Measurements from ENCODE around the gene OR1Q1. TPM values are rescaled to one million over a fixed set of nuclear protein-coding genes. Genes with fewer than 3 reads are reported as not detected.

The OR1Q1 gene
- total RNA-seq, 1 experiment from 2014 or later: not detected

- H2BK12ac ChIP-seq (ENCODE audit: insufficient read length, low read depth, low read length): no peak overlapping the region
- no peak for DNase-seq
- no peak overlapping the region for H3K4me2 ChIP-seq (ENCODE audit: insufficient read depth, insufficient read length, low read length)
- no peak overlapping the region for H3K4me3 Mint-ChIP-seq
- no peak overlapping the region for H2BK5ac ChIP-seq (ENCODE audit: insufficient read length, low read length)
- H3K27me3 ChIP-seq (ENCODE audit: insufficient read depth, low read length): no peaks in the 10 kb centered on the region
- H3K23me2 ChIP-seq (ENCODE audit: insufficient read length, low read depth, low read length, poor library complexity, severe bottlenecking): no peaks in the 10 kb centered on the region
- no peak overlapping the region for H2AK5ac ChIP-seq (ENCODE audit: insufficient read length, low read length)
- H3K36me3 Mint-ChIP-seq (ENCODE audit: insufficient read depth in 1 of 3, low read depth in 3 of 3): peaks cover 0 to 21% (median 5%) of the 10 kb centered on the region in 3 experiments; a peak in 5 of 7 replicates
- no peak overlapping the region for H4K8ac ChIP-seq (replicated peaks; ENCODE audit: insufficient read length, low read depth, low read length)
- H3K14ac ChIP-seq (ENCODE audit: insufficient read depth, low read length): no peak overlapping the region
- H2AFZ ChIP-seq (ENCODE audit: low read length): no peak overlapping the region
- no peak overlapping the region for H3K9ac ChIP-seq (ENCODE audit: extremely low read depth, insufficient read length, low read length)
- WGBS (ENCODE audit: extremely low coverage, insufficient read length, low lambda C conversion rate): no CpG with 5 or more reads among the region's 7 CpGs
- no peak overlapping the region for H3T11ph ChIP-seq (ENCODE audit: low read length)
- TF ChIP-seq CTCF (conservative IDR thresholded peaks at IDR 0.05): no peak
- H3K79me1 ChIP-seq (ENCODE audit: insufficient read depth, low read depth, low read length, poor library complexity, severe bottlenecking): no peaks in the 10 kb centered on the region
- H3K27ac Mint-ChIP-seq: no peak overlapping the region
- H3K79me2 ChIP-seq (ENCODE audit: insufficient read depth, low read length): no peaks in the 10 kb centered on the region
- peaks cover 85 to 87% of the 10 kb centered on the region in 2 experiments for H3K9me3 Mint-ChIP-seq
- no peak overlapping the region for H2BK120ac ChIP-seq (ENCODE audit: low read depth, low read length, poor library complexity, severe bottlenecking)
- no peak overlapping the region for H3K18ac ChIP-seq (ENCODE audit: insufficient read length, low read depth, low read length)
- no peaks in the 10 kb centered on the region for H3K4me1 ChIP-seq (ENCODE audit: insufficient read depth, low read length)
- H2BK20ac ChIP-seq (ENCODE audit: low read depth, low read length, poor library complexity, severe bottlenecking): no peak overlapping the region
- H3K23ac ChIP-seq (ENCODE audit: insufficient read length, low read depth, low read length): no peak overlapping the region
- H3K56ac ChIP-seq (ENCODE audit: insufficient read length, low read depth, low read length): no peak overlapping the region
- no peak overlapping the region for H2BK15ac ChIP-seq (ENCODE audit: low read depth, low read length)
- no peaks in the 10 kb centered on the region for H3K4me1 Mint-ChIP-seq
- no peak overlapping the region for H4K5ac ChIP-seq (ENCODE audit: insufficient read length, low read depth, low read length)
- no peak overlapping the region for H3K4ac ChIP-seq (ENCODE audit: low read depth, low read length)
- H4K20me1 ChIP-seq (ENCODE audit: control insufficient read depth, insufficient read depth, insufficient read length): no peaks in the 10 kb centered on the region
- no peak overlapping the region for H4K91ac ChIP-seq (ENCODE audit: insufficient read length, low read depth, low read length)
- H3K27me3 Mint-ChIP-seq (ENCODE audit: low read depth): no peaks in the 10 kb centered on the region
- peaks cover 68% of the 10 kb centered on the region for H3K9me3 ChIP-seq (ENCODE audit: control insufficient read depth, low read depth, low read length)
- H3K27ac ChIP-seq (ENCODE audit: insufficient read length, low read depth, low read length): no peak overlapping the region
These were observed 5.5 kb downstream of the OR1Q1 start for GRCh38 chr9:122619996-122620395.
